ENCODE measurements around the gene LMAN2L.

GRCh38 chr2:96684883-96685576 lies 54.8 kb downstream of the LMAN2L start:
- TF ChIP-seq SIN3A (IDR thresholded peaks at IDR 0.05; ENCODE audit: borderline replicate concordance, low read depth, low read length) (no peak), RAD21 (IDR thresholded peaks at IDR 0.05; ENCODE audit: low read length) (no peak), NFIC (IDR thresholded peaks at IDR 0.05; ENCODE audit: borderline replicate concordance) (no peak), EP300 (IDR thresholded peaks at IDR 0.05; ENCODE audit: borderline replicate concordance in 1 of 2, low read depth in 1 of 2, low read length in 1 of 2) (no peak), TEAD4 (IDR thresholded peaks at IDR 0.05; ENCODE audit: borderline replicate concordance, insufficient read depth) (no peak), PBX3 (IDR thresholded peaks at IDR 0.05) (no peak), EZH2phosphoT487 (IDR thresholded peaks at IDR 0.05; ENCODE audit: borderline replicate concordance, low read depth) (no peak)
- TF ChIP-seq, protein P1, sequence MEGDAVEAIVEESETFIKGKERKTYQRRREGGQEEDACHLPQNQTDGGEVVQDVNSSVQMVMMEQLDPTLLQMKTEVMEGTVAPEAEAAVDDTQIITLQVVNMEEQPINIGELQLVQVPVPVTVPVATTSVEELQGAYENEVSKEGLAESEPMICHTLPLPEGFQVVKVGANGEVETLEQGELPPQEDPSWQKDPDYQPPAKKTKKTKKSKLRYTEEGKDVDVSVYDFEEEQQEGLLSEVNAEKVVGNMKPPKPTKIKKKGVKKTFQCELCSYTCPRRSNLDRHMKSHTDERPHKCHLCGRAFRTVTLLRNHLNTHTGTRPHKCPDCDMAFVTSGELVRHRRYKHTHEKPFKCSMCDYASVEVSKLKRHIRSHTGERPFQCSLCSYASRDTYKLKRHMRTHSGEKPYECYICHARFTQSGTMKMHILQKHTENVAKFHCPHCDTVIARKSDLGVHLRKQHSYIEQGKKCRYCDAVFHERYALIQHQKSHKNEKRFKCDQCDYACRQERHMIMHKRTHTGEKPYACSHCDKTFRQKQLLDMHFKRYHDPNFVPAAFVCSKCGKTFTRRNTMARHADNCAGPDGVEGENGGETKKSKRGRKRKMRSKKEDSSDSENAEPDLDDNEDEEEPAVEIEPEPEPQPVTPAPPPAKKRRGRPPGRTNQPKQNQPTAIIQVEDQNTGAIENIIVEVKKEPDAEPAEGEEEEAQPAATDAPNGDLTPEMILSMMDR (IDR thresholded peaks at IDR 0.05), result no peak
- TF ChIP-seq, protein P2, sequence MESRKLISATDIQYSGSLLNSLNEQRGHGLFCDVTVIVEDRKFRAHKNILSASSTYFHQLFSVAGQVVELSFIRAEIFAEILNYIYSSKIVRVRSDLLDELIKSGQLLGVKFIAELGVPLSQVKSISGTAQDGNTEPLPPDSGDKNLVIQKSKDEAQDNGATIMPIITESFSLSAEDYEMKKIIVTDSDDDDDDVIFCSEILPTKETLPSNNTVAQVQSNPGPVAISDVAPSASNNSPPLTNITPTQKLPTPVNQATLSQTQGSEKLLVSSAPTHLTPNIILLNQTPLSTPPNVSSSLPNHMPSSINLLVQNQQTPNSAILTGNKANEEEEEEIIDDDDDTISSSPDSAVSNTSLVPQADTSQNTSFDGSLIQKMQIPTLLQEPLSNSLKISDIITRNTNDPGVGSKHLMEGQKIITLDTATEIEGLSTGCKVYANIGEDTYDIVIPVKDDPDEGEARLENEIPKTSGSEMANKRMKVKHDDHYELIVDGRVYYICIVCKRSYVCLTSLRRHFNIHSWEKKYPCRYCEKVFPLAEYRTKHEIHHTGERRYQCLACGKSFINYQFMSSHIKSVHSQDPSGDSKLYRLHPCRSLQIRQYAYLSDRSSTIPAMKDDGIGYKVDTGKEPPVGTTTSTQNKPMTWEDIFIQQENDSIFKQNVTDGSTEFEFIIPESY (IDR thresholded peaks at IDR 0.05; ENCODE audit: borderline replicate concordance, low read depth), result no peak
- TF ChIP-seq, protein P3, sequence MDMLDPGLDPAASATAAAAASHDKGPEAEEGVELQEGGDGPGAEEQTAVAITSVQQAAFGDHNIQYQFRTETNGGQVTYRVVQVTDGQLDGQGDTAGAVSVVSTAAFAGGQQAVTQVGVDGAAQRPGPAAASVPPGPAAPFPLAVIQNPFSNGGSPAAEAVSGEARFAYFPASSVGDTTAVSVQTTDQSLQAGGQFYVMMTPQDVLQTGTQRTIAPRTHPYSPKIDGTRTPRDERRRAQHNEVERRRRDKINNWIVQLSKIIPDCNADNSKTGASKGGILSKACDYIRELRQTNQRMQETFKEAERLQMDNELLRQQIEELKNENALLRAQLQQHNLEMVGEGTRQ (IDR thresholded peaks at IDR 0.05; ENCODE audit: borderline replicate concordance, low read depth, low read length), result no peak
